Measurements from ENCODE around the gene SMOC1. TPM values are rescaled to one million over a fixed set of nuclear protein-coding genes. Genes with fewer than 3 reads are reported as not detected.

SMOC1 gene
- polyA plus RNA-seq, 3 donors, result not detected

GRCh38 chr14:69842686-69843420, 36.4 kb upstream of the SMOC1 start:
- Mint-ChIP-seq H3K27ac (no peak overlapping the region), H3K9me3 (no peaks in the 10 kb centered on the region), H3K4me1 (no peaks in the 10 kb centered on the region), H3K36me3 (no peaks in the 10 kb centered on the region), H3K27me3 (ENCODE audit: low read depth in 3 of 3) (peaks cover 2 to 10% (median 4%) of the 10 kb centered on the region in 3 donors), H3K4me3 (no peak overlapping the region)
- TF ChIP-seq CTCF (IDR thresholded peaks at IDR 0.05), result no peak
- Histone ChIP-seq H3K27ac (ENCODE audit: low read depth in 1 of 2, low read length in 2 of 2) (no peak overlapping the region), H3K4me2 (replicated peaks; ENCODE audit: extremely low read depth, low read length, poor library complexity, severe bottlenecking) (no peak overlapping the region), H3K9me3 (replicated peaks in 1 of 2; ENCODE audit: control insufficient read depth in 1 of 2, insufficient read depth in 1 of 2, low read length in 2 of 2) (no peaks in the 10 kb centered on the region), H3K36me3 (replicated peaks in 1 of 2; ENCODE audit: control insufficient read depth in 1 of 2, insufficient read depth in 2 of 2, low read length in 2 of 2) (no peaks in the 10 kb centered on the region), H3K9ac (ENCODE audit: insufficient read depth, low read length, poor library complexity, severe bottlenecking) (no peak overlapping the region), H4K20me1 (ENCODE audit: insufficient read depth, low read length) (no peaks in the 10 kb centered on the region), H3K4me3 (replicated peaks in 1 of 3; ENCODE audit: low read depth in 2 of 3, low read length in 3 of 3) (no peak overlapping the region), H2AFZ (ENCODE audit: insufficient read depth, low read depth, low read length, poor library complexity, severe bottlenecking) (no peak overlapping the region), H3K79me2 (ENCODE audit: insufficient read depth, low read length) (no peaks in the 10 kb centered on the region), H3K27me3 (ENCODE audit: control insufficient read depth in 2 of 2, insufficient read depth in 2 of 2, low read length in 2 of 2) (no peaks in the 10 kb centered on the region), H3K4me1 (ENCODE audit: control insufficient read depth in 1 of 2, insufficient read depth in 2 of 2, low read length in 2 of 2) (no peaks in the 10 kb centered on the region)
- intact Hi-C loops (cut with micrococcal nuclease), result no loop called here
- WGBS (ENCODE audit: insufficient coverage), result 83% methylated on average over 8 of the region's 13 CpGs
- DNase-seq, result no peak

DNA sequence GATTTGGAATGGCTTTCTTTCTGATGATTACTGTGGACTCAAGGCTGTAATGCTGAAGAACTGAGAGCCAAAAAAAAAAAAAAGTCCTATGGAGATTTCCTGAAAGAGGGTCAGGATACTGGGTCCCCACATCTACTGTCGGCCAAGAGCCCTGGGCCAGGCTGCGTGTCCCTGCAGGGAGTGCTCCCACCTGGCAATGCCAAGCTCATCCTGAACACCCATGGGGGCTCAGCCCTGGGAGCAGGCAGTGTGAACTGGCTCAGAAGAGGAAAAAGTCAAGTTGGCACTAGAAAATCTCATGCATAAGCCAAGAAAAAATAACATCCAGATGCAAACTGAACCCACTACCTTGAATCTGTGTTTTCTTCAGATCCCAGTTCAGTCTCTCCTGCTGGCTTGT, 35.0 kb upstream of the SMOC1 start:
- Mint-ChIP-seq H3K36me3 (no peaks in the 10 kb centered on the region), H3K27ac (no peak overlapping the region)

More for the DNA sequence above, 35.0 kb upstream of the SMOC1 start:
- Mint-ChIP-seq H3K27me3 (ENCODE audit: low read depth in 3 of 3) (peaks cover 2 to 14% (median 10%) of the 10 kb centered on the region in 3 donors), H3K9me3 (no peaks in the 10 kb centered on the region), H3K4me3 (no peak overlapping the region), H3K4me1 (no peaks in the 10 kb centered on the region)
- Histone ChIP-seq H3K9me3 (replicated peaks in 1 of 2; ENCODE audit: control insufficient read depth in 1 of 2, insufficient read depth in 1 of 2, low read length in 2 of 2) (no peaks in the 10 kb centered on the region), H3K27me3 (ENCODE audit: control insufficient read depth in 2 of 2, insufficient read depth in 2 of 2, low read length in 2 of 2) (no peaks in the 10 kb centered on the region), H3K4me3 (replicated peaks in 1 of 3; ENCODE audit: low read depth in 2 of 3, low read length in 3 of 3) (no peak overlapping the region), H3K9ac (ENCODE audit: insufficient read depth, low read length, poor library complexity, severe bottlenecking) (no peak overlapping the region), H3K27ac (ENCODE audit: low read depth in 1 of 2, low read length in 2 of 2) (no peak overlapping the region), H3K79me2 (ENCODE audit: insufficient read depth, low read length) (no peaks in the 10 kb centered on the region), H4K20me1 (ENCODE audit: insufficient read depth, low read length) (no peaks in the 10 kb centered on the region), H2AFZ (ENCODE audit: insufficient read depth, low read depth, low read length, poor library complexity, severe bottlenecking) (no peak overlapping the region), H3K4me2 (replicated peaks; ENCODE audit: extremely low read depth, low read length, poor library complexity, severe bottlenecking) (no peak overlapping the region), H3K36me3 (replicated peaks in 1 of 2; ENCODE audit: control insufficient read depth in 1 of 2, insufficient read depth in 2 of 2, low read length in 2 of 2) (no peaks in the 10 kb centered on the region), H3K4me1 (ENCODE audit: control insufficient read depth in 1 of 2, insufficient read depth in 2 of 2, low read length in 2 of 2) (no peaks in the 10 kb centered on the region)
- DNase-seq, result no peak
- WGBS (ENCODE audit: insufficient coverage), result 100% methylated on average over 2 of the region's 2 CpGs
- no peak for TF ChIP-seq CTCF (IDR thresholded peaks at IDR 0.05)
- intact Hi-C loops (cut with micrococcal nuclease), result no loop called here
